Measurements from ENCODE around the gene EPC1. TPM values are rescaled to one million over a fixed set of nuclear protein-coding genes. Genes with fewer than 3 reads are reported as not detected.
"Not testable (repeated sequence)": the region's sequence is repeated elsewhere in the genome, so short reads cannot be mapped to it uniquely, and the experiment has no call there.

Gene EPC1
- polyA plus RNA-seq, 3 donors: 58.4 to 65.9 (median 63.9) TPM

DNA sequence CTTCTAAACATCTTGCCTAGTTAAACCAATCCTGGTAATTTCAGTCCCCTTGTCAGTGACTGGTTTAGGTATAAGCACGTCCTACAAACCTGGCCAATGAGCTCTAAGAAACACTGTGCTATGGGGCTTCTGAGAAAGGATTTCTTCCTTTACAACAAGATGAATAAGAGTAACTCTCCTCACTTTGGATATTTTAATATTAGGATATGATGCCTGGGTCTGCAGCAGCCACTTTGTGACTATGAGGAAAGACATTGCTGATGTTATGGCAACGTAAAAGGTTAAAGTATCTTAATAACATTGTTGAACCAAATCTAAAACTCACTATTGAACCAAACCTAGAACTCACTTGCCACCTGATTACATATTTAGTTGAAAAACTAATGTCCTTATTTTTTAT, 26.5 kb upstream of the EPC1 start:
- no peak for DNase-seq

DNA sequence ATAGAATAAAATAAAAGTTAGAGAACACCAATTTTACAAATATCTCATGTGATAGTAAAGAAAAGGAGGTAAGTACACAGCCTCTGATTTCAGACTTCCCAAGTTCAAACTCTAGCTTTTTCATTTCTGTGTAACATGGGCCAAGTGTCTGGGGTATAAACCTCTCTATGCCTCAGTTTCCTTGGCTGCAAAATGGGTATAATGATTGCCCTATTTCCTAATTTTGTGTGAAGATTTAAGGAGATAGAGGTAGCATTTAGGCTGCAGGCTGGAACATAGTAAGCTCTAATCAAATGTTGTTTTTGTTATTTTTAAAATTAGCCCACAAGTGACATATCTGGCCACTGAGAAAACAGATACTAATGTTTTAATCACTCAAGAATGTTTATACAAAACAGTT, 26.1 kb upstream of the EPC1 start:
- DNase-seq: no peak

DNA sequence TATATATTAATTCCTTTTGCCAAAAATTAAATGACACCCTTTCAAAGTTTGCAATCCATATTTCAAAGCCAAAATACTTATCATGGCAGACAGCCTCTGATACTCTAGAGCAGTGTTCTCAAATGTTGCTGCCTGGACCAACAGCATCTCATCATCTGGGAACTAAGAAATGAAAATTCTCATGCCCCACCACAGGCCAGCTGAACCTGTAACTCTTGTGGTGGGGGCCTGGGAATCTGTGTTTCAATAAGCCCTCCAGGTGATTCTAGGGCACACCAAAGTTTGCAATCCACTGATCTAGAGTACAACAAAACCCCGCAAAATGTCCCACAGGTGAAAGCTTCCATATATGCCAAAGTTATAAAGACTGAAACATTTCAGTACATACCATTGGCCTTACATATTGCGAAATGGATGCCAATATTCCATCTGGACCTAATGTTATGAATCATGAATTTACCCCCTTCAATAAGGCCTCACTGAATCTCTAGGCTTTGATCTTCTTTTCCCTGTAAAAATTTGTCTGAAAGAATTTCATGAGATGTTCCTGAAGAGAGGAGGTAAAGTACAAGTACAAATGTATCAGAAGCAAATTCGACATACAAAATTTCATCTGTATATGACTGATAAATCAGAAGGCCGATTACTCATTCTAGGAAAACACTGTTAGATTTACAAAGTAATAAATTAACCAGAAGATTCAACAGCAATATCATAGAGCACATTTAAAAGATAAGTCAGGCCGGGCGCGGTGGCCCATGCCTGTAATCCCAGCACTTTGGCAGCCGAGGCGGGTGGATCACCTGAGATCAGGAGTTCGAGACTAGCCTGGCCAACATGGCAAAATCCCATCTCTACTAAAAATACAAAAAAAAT, 25.3 kb upstream of the EPC1 start:
- DNase-seq: no peak

DNA sequence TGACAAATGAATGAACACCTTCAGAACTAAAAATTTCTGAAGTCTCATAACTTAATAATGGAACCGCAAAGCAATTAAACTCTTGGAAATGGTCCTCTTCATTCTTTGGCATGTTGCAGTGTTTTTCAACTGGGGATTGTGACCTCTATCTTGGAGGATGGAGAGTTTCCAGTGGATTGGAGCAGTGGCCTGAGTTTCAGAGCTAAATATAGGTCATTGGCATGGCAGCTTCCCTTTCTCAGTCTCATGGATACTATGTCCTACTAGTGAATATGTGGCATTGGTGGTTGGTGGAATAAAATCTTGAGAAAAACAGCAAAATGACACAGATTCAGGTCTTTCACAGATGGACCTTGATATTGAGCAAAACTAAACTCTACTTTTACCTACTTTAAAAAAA, 24.1 kb upstream of the EPC1 start:
- no peak for DNase-seq

DNA sequence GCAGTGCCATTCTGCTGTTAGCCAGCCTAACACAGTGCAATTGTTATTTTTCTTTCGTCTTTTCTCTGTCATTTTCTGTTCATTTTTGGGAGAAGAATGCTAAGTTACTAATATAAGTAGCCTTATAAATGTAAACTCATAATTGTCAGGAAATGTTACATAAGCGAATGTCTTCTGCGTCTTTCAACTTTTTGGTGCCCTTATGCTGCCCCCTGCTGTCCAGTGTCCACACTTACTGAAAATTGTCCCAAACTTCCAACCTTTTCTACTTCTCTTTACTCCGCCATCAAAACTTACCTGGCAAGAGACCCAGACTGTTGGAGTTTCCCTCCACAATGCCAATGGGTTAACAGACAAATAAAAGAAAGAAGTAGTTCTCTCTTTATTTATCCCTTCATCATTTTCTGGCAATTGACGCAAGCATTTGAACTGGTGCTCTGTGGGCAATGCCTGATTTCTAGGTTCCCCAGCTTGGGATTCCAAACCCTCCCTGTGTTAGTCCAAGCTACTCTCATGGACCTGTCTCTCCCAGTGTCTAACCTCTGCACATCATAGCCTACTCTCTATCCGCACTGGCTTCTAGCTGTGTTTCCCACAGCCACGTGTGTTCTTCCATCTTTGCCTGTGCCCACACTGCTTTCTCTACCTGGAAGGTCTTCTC, 21.0 kb upstream of the EPC1 start:
- DNase-seq: peak; percentile 64

DNA sequence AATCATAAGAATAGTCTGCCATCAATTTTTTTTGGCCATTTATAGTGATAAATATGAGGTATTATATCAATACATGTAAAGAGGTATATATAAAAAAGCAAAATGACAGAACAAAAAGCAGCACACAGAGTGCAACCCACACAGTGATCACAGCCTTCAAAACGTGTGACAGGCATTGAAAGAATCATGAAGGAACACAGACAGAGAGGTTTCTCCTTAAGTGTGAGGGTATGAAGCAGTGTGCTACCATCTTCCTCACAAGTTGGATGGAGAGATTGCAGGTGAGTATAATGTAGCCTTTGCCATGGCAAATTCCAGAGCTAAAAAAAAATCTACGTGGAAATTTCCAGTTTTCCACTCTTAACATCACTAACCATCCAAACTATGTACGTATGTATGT, 19.6 kb upstream of the EPC1 start:
- no peak for DNase-seq

DNA sequence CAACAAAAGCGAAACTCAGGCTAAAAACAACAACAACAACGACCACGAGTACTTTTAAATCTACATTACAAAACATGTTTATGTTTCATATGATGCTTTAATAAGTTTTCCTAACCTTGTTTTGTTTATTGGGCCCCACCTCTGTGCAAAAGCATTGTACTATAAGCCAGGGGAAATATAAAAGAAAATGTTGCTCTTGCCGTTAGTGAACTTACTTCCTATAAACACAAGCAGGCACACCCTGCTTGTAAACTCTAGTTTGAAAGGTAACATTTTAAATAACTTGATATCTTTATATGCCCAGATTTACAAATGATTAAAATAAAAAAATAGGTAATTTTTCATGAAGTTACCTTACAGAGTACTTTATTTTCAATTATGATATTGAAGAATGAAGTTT, 19.2 kb upstream of the EPC1 start:
- DNase-seq: no peak

DNA sequence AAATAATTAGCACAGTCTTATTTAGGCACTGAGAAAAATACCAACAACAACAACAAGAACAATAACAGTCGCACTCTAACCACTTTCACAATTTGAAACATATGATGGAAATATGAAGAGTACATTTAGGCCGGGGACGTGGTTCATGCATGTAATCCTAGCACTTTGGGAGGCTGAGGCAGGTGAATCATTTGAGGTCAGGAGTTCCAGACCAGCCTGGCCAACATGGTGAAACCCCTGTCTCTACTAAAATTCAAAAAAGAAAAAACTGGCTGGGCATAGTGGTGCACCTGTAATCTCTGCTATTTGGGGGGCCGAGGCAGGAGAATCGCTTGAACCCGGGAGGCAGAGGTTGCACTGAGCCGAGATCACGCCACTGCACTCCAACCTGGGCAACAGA, 18.4 kb upstream of the EPC1 start:
- DNase-seq: not testable (repeated sequence)

DNA sequence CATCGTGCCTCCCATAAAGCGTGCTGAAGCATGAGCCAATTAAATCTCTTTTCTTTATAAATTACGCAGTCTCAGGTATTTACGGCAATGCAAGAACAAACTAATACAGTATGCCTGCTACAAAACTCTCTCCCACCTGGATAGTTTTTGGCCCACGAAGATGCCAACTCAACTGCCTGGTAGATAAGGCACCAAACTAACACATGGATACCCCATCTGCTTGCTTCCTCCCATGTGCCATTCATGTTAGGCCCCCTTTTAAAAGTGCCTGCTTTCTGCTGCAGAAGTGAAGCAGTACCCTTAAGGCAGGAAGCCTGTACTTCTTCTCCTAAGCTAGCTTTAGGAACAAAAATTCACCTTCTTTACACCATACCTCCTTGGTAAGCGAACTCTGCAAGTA, 15.6 kb upstream of the EPC1 start:
- DNase-seq: no peak

DNA sequence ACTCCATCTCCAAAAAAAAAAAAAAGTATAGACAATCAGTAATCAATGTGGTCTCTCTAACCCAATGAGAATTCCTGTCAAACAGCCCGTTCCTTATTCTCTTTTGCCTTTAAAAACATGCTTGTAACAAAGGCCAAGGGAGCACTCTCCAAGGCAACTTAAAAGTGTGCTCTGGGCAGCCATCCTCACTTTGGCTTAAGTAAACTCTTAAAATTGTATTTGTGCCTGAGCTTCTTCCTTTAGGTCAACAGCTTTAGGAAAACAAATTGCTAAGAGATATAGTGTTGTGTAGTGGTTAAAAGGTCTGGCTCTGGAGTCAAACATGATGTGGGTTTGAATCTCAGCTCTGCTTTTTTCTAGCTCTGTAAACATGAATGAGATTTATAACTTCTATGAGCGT, 13.9 kb upstream of the EPC1 start:
- DNase-seq: no peak

DNA sequence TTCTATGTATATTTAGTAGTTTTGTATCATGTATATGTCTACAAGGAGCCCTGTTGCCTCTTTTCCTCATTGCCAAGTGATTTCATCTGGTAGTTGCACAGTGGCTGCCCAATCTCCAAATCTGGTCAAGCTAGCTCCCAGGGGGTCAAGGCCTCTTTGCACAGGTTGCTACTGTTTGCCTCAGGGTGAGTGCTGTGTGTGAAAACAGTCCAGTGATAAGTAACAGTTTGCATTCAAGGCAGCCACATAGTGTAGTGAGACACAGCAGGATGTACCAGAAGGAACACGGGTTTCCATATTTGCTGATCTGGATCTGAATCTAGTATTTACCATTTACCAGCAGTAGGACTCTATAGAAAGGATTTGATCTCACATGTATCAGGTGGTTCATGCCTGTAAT, 13.3 kb upstream of the EPC1 start:
- no peak for DNase-seq

DNA sequence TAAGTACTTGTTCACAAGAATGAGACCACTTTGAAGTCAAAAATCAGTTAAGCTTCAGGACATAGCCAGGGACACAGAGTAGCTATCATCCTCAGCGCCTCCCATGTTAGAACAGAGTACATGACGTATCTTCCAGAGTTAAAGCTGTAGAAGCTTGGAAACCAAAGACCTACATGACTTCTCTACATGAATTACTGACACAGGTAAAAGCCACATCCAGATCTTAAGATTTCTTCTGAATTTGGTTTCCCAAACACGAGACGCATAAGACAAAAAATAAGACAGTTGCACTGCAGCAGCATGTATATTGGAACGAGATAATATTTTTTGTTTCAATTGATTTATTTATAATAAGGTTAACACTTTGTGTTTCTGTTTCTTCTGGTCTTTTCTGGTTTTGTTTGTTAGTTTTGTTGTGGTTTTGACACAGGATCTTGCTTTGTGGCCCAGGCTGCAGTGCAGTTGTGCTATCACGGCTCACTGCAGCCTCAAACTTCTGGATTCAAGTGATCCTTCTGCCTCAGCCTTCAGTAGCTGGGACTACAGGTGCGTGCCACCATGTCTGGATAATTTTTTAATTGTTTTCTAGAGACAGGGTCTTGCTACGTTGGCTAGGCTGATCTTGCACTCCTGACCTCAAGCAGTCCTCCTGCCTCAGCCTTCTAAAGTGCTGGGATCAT, 10.2 kb upstream of the EPC1 start:
- no peak for DNase-seq

DNA sequence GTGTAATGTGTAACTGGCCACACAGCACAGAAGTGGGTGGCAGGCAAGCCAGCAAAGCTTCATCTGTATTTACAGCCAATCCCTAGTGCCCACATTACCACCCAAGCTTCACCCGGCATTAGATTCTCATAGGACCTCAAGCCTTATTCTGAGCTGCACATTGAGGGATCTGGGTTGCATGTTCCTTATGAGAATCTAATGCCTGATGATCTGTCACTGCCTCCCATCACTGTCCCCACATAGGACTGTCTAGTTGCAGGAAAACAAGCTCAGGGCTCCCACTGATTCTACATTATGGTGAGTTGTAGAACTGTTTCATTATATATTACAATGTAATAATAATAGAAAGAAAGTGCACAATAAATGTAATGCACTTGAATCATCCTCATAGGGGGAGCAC, 7.7 kb upstream of the EPC1 start:
- not testable (repeated sequence) for DNase-seq

DNA sequence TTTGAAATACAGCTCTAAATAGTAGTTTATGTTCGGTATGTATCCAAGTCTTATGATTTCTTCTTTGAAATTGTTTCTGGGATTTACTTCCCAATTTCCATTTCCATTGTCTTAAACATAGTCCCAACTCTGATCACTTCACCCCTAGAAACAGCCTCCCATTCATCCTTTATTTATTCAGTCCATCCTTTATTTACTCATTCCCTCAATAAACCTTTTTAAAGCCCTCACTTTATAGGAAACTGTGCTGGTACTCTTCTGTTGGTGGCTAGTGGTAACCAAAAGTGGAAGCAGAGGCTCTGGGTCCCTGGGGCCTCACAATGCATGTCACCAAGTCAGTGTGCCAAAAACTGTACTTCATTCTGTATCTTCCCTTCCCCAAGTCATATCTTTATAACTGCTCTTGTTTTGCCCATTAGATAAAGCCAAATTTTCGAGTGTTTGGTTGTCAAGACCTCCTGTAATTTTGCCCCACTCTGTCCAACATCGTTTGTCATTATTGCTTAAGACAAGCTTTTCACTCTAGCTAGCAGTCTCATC, 3.9 kb upstream of the EPC1 start:
- DNase-seq: no peak

DNA sequence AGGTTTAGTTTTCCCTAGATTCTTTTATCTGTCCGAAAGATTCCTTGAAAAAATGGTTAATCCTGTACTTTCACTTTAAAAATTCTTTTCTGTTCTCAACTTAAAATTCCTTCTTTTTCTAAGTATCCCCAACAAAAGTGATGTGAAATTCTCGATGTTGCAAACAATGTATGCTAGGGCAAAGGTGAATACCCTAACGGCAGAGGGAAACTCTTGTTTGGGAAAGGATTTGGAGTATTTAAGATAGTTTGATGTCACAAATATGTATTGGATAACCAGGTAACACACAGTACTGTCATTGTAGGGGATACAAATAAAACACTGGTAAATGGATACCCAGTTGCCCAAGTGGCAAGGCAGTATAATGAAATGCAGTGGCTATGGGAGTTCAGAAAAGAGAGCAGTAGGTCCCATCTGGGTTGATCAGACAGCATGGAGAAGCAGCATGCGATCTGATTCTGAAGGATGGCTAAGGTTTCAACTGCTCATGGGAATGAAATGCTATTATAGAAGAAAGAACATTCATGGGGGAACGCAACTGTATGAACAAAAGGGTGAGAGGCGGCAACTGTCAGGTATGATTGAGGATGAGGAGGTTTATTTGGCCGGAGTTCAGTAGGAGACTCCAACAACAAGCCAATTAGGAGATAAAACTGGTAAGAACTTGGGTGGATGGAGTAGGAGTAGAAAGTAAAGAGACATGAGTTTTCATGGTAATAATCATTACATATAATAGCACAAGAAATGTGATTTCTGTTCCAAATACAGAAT, 3.2 kb upstream of the EPC1 start:
- DNase-seq: no peak

DNA sequence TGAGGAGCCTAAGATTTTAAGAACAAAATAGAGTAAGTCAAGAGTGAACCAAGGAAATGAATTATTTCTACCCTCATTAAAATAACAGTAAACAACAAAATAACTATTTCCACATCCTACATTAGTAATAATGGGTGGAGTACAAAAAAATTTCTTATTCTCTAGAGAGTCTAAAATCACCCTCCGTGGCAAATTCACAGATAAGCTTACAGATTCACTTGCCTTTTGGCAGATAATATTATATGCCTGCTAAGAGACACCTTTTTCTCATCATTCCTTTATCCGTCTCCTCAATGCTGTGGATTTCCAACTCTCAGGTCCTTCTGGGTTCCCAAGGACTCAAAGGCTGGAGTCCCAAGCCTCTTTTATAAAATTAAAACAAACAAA, 2.2 kb upstream of the EPC1 start:
- DNase-seq: no peak

DNA sequence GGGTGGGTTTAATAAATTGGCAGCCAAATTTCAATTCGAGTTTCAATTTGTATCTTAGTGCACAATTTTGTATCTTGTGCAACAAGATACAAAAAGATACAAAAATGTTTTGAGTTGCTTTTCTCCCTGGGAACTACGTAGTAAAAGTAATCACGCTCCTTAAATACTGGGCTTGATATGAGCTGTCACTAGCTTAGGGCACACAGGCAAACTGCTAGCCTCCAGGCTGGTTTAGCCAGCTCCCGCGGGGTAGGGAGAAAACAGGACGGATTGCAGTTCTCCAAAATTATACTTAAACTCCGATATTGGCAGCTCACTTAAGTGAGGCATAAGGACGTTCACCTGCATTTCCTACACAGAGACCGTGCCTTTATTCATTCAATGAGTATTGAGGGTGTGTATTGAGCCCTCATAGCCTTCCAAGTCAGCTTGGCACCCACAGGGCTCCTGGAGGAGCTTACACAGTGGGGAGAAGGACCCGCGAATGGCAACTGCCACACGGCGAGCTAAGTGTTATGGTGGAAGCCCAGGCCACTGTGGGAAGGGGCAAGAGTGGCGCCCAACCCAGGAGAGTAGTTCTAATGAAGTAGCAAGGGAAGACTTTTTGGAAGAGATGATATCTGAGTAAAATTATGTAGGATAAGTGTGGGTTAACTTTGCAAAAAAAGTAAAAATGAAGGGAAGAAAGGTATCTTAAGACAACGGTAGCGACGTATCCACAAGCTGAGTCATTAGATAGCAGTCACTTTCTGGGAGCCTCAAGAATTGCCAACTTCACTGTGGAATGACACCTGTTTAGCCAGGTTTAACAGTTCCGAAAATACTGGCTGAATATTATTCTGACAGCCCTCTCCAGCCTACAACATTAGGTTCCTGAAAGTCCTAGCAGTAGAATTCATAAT, 1.6 kb upstream of the EPC1 start:
- DNase-seq: no peak

DNA sequence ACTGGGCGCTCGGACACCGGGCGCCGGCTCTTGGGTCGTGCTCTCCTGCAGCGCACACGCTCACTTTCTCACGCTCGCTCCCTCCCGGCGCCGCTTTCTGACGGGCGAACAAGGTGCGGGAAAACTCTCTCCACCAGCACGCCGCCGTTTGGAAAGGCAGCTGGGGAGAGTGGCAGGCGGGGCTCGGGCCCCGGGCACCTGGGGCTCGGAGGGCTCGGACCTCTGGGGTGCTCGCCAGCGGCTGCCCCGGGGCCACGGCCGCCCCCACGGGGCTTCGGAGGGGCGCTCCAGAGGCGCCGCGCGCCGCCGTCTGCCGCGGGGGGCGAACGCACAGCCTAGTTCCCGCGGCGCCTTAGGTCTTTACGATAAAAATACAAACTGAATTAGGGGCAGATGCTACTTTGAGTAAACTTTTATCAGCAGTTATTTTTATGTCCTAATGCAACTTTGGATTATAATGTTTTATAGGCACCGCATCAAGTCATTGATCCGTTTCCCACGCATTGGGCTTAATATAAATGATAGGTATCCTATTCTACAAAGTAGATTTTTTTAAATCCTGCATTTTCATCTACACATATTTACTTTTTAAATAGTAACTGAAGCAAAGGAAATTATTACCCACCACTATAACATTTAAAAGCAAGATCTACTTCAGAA, 535 bp upstream of the EPC1 start:
- DNase-seq: no peak

DNA sequence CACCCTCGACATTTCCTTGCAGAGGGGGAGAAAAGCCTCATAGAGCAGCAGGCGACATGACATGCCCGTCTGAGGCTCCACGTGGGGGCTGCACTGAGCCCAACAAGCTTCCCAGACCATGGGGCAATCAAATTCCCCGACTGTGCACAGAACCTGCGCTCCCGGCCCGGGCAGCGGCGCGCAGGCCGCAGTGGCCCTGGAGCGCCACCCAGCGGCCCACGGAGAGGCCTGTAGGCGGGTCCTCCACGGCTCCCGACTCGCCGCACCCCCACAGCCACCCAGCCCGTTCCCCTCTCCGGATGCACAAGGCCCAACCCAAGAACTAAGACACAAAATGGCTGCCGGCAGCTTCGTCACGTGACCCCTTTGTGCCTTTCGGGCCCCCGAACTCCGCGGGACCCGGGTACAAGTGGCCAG, 816 bp downstream of the EPC1 start:
- DNase-seq: peak; percentile 95

DNA sequence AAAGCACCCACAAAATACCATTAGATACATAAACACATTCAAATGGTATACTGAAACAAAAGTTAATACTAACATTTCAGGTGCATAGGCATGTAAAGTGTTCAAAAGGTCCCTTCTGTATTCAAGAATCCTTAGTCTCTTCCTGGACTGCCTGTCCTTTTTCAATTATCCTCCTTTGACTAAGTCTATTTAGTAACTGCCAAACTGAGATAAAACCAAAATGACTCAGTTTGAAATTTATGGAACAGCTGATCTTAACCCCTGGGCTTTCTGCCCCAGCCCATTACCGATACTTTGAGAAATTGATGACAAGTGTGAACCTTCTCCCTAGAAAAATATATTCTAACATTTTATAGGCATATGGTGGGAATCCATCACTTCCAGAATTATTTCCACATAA, 5.4 kb downstream of the EPC1 start:
- no peak for DNase-seq
